ENCODE results near the gene ADGRG2. TPM values are rescaled to one million over a fixed set of nuclear protein-coding genes. Genes with fewer than 3 reads are reported as not detected.

Gene ADGRG2
- total RNA-seq, 2 donors from 2014 or later, result 5.2 to 6.0 TPM

DNA sequence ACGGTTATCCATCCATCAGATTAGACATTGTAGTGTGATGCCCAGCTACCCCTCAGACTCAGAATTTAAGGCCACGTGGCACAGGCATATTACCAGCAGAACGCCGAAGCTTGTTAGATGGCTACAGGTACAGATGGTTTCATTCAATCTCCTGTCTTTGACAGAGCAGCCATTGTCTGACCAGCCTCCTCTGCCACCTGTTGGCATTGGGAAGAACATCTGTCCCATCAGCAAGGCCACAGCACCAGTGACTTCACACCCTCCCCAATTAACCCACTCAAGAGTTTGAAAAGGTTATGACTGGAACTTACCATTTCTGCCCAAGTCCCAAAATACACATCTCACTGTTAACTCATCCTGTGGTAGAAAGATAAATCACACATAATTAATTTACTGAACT, 116.4 kb downstream of the ADGRG2 start:
- Histone ChIP-seq H3K27ac (no peak overlapping the region), H3K36me3 (no peaks in the 10 kb centered on the region), H3K4me3 (no peak overlapping the region), H3K4me1 (replicated peaks) (no peaks in the 10 kb centered on the region), H3K9me3 (no peaks in the 10 kb centered on the region), H3K27me3 (replicated peaks; ENCODE audit: insufficient read depth) (no peaks in the 10 kb centered on the region)
- intact Hi-C loops (cut with DNase I), result no loop called here
- no peak for DNase-seq (ENCODE audit: low spot score)
- WGBS, result 85% methylated on average over 4 of the region's 4 CpGs
- no peak for TF ChIP-seq POLR2AphosphoS5 (IDR thresholded peaks at IDR 0.05)
- TF ChIP-seq POLR2A (IDR thresholded peaks at IDR 0.05), result no peak
- TF ChIP-seq, protein P1, sequence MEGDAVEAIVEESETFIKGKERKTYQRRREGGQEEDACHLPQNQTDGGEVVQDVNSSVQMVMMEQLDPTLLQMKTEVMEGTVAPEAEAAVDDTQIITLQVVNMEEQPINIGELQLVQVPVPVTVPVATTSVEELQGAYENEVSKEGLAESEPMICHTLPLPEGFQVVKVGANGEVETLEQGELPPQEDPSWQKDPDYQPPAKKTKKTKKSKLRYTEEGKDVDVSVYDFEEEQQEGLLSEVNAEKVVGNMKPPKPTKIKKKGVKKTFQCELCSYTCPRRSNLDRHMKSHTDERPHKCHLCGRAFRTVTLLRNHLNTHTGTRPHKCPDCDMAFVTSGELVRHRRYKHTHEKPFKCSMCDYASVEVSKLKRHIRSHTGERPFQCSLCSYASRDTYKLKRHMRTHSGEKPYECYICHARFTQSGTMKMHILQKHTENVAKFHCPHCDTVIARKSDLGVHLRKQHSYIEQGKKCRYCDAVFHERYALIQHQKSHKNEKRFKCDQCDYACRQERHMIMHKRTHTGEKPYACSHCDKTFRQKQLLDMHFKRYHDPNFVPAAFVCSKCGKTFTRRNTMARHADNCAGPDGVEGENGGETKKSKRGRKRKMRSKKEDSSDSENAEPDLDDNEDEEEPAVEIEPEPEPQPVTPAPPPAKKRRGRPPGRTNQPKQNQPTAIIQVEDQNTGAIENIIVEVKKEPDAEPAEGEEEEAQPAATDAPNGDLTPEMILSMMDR (IDR thresholded peaks at IDR 0.05), result no peak

DNA sequence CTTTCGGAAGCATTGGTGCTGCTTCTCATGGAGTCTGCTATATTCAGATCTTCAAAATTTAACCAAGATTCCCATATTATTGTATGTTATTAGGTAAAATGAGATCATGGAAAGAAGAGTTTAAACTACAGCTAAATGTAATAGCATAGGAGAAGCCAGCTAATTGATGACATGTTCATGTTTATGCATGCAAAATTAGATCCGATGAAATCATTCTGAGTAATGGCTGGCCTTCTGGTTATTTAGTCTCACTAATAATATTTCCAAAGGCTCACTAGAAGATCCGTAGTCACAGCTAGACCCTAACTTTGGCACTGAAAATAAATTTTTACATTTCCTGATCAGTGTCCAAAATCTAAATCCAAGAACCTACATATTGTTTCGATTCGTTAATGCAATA, 118.5 kb downstream of the ADGRG2 start:
- Histone ChIP-seq H3K36me3 (no peaks in the 10 kb centered on the region), H3K27me3 (replicated peaks; ENCODE audit: insufficient read depth) (no peaks in the 10 kb centered on the region), H3K9me3 (no peaks in the 10 kb centered on the region), H3K27ac (no peak overlapping the region), H3K4me3 (no peak overlapping the region), H3K4me1 (replicated peaks) (no peaks in the 10 kb centered on the region)
- no peak for DNase-seq (ENCODE audit: low spot score)
- intact Hi-C loops (cut with DNase I), result no loop called here
- WGBS, result 84% methylated on average over 5 of the region's 5 CpGs
- TF ChIP-seq POLR2A (IDR thresholded peaks at IDR 0.05) (no peak), POLR2AphosphoS5 (IDR thresholded peaks at IDR 0.05) (no peak)
- TF ChIP-seq, protein P1 (IDR thresholded peaks at IDR 0.05), result no peak

- H3K27me3 ChIP-seq (replicated peaks; ENCODE audit: insufficient read depth), result no peaks in the 10 kb centered on the region
- no peaks in the 10 kb centered on the region for H3K36me3 ChIP-seq
- no peak overlapping the region for H3K4me3 ChIP-seq
- 67% methylated on average over 1 of the region's 1 CpG for WGBS
- no peaks in the 10 kb centered on the region for H3K4me1 ChIP-seq (replicated peaks)
- H3K27ac ChIP-seq, result no peak overlapping the region
- no peaks in the 10 kb centered on the region for H3K9me3 ChIP-seq
- intact Hi-C loops (cut with DNase I), result no loop called here
- no peak for DNase-seq (ENCODE audit: low spot score)
- TF ChIP-seq, protein P1 (IDR thresholded peaks at IDR 0.05), result no peak
- no peak for TF ChIP-seq POLR2AphosphoS5 (IDR thresholded peaks at IDR 0.05)
- no peak for TF ChIP-seq POLR2A (IDR thresholded peaks at IDR 0.05)
Measured at GRCh38 chrX:18998653-18999052, 123.6 kb downstream of the ADGRG2 start.

- no peak for DNase-seq (ENCODE audit: low spot score)
- Histone ChIP-seq H3K27me3 (replicated peaks; ENCODE audit: insufficient read depth) (no peaks in the 10 kb centered on the region), H3K36me3 (no peaks in the 10 kb centered on the region), H3K9me3 (no peaks in the 10 kb centered on the region), H3K27ac (no peak overlapping the region), H3K4me3 (no peak overlapping the region), H3K4me1 (replicated peaks) (no peaks in the 10 kb centered on the region)
- TF ChIP-seq POLR2A (IDR thresholded peaks at IDR 0.05) (no peak), POLR2AphosphoS5 (IDR thresholded peaks at IDR 0.05) (no peak)
- TF ChIP-seq, protein P1 (IDR thresholded peaks at IDR 0.05), result no peak
- intact Hi-C loops (cut with DNase I), result no loop called here
- 54% methylated on average over 4 of the region's 4 CpGs for WGBS
Measured at GRCh38 chrX:18997916-18998315, 124.4 kb downstream of the ADGRG2 start.

- intact Hi-C loops (cut with DNase I), result no loop called here
- no peaks in the 10 kb centered on the region for H3K9me3 ChIP-seq
- no peak overlapping the region for H3K27ac ChIP-seq
- no peaks in the 10 kb centered on the region for H3K36me3 ChIP-seq
- DNase-seq (ENCODE audit: low spot score), result no peak
- no peaks in the 10 kb centered on the region for H3K4me1 ChIP-seq (replicated peaks)
- TF ChIP-seq POLR2AphosphoS5 (IDR thresholded peaks at IDR 0.05) (no peak), POLR2A (IDR thresholded peaks at IDR 0.05) (no peak)
- TF ChIP-seq, protein P1 (IDR thresholded peaks at IDR 0.05), result no peak
- H3K4me3 ChIP-seq, result no peak overlapping the region
- H3K27me3 ChIP-seq (replicated peaks; ENCODE audit: insufficient read depth), result no peaks in the 10 kb centered on the region
Measured at GRCh38 chrX:18996536-18996935, 125.7 kb downstream of the ADGRG2 start.
